ENCODE data around the gene MPDZ.

MPDZ gene

DNA sequence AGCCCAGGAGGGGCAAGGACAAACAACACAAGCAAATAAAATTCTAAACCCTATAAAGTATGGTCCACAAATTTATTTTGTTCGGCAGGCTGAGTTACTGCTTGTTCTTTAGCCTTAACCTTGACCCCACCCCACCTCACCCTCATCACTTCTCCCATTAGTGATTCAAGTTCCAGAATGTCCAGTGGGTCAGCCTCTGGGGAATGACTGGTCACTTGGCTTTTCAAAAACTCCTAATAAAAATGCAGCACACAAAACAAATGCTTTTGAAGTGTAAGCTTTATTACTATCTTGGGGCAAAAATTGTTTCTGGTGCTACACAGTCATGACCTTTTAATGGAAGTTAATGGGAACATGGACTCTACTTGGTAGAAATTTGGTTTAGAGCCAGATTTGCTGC, 142.1 kb downstream of the MPDZ start:
- no peak for DNase-seq (ENCODE audit: low spot score)

DNA sequence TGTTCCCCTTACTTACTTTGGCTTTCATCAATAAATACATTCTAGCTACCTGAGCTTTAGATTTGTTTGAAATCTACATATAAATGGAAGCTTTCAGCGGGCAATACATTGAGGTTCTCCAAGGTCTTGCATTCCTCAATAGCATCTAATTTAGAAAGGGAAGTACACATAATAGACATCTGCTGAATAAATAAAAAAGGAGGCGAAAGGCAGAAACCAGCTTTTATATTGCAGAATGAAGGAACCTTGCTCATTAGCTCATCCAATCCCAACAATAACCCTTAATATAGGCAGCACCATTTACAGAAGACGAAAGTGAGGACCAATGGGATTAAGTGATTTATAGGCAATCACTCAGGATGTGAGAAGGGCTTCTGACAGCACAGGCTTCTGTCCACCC, 147.5 kb downstream of the MPDZ start:
- DNase-seq (ENCODE audit: low spot score), result no peak

DNA sequence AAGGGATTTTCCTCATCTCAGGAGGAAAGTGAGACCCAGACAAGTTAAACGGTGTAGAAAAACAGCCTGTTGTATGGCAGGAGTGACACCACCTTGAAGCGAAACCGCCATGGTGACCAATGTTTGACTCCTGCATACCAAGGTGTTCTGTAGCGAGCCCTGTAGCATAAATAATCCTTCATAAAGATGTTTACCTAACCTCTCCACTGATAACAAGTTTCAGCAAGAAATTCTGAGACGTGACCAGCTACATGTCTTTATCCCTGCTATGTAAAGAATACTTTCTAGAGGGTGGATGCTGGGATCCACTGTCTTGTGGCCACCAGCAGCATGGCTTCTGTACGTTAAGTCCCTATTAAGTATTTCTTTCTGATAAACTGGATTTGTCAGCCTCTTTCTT, 148.1 kb downstream of the MPDZ start:
- DNase-seq (ENCODE audit: low spot score), result no peak

DNA sequence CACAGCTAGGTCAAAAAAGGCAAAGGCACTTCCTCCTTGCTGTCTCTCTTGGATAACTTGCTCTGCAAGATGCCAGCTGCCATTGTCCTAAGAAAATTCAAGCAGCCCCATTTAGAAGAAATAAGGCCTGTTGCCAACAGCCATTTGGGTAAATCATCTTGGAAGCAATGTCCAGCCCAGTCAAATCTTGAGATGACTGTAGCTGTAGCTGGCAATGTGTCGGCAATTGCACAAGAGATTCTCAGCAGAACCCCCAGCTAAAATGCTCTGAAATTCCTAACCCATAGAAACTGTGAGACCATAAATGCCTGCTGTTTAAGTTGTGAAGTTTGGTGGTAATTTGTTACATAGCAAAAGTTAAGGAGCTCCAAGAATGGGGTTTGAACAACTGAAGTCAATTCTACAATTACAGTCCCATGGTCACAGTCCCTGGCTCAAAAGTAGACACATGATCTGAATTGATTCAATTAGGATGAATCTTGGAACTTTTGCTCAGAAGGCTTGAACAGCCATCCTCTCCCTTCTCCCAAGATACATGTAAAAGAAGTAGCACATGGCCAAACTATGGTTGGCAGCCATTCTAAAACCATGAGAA, 151.1 kb downstream of the MPDZ start:
- peak; percentile 15 for DNase-seq (ENCODE audit: low spot score)

DNA sequence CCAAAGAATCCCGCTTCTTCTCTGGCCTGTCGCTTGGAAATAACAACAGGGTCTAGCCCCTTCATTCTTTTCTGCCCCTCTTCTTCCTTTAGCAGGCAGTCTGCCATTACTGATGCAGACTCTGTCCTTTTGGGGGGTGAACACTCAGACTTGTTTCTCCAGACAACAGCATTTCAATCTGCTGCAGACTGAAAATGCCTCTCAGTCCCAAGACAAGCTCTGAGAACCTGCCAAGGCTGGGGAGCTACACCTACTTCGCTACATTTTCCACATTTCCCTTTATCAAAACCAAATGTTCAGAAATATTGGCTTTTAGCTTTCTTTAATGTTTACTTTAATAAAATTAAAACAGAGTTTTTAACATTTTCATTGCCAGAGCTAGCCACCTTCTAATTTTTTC, 152.4 kb downstream of the MPDZ start:
- no peak for DNase-seq (ENCODE audit: low spot score)

DNA sequence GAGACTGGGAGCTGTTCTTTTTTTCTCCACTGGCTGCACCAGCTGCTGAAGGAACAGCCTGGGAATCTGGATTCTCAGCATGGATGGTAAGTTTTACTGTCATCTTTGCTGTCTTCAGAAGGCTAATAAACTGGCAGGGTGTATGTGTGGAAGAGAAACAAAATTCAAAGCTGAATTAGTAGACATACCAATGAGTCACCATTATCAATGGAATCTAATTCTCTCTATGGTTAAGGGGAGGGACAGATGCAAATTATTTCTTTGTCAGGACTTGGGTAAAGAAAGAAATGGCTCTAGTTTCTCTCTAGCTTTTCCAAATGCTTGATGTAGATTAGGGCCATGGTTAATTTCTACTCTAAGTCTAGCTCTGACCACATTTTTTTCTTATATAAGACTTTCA, 154.2 kb downstream of the MPDZ start:
- DNase-seq (ENCODE audit: low spot score), result no peak

DNA sequence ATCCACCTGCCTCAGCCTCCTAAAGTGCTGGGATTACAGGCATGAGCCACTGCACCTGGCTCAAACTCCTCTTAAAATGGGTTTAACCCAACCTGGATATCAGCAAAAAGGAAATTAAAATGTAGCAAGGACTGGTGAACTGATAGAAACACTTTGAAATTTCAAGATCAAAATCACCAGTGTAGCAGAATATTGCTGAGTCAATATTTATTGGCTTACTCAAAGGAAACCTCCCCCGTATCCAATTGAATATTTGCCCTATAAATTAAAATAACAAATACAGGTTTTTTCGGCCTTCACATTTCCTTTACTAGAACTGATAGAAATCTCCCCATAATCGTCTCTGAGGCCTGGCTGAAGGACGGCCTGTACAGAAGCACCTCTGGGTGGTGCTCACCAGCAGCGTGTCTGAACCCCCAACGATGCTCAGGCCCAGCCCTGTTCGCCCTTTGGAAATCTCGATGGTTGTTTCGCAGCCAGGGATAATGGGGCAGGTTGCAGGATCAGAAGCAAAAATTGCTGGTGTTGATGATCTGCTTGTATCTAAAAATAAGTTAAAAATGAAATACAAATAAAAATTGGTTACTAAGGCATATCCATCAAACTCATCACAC, 156.6 kb downstream of the MPDZ start:
- no peak for DNase-seq (ENCODE audit: low spot score)

DNA sequence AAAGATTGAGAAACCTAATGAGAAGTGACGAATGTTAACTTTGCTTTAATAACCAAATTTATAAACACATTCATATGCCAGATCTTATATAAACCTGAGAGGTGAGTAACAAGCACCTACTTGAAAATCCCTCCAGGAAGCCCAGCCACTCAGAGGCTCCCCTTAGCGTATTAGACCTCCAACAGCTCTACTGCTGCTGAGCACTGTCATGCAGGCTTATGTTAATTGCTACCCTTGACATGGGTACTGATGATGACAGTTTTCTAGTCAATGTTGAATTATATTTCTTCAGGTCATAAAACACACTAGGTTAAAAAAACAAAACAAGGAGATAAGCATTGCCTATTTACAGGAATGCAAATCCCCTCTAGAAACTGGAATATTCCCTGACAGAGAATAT, 161.2 kb downstream of the MPDZ start:
- DNase-seq (ENCODE audit: low spot score), result no peak

DNA sequence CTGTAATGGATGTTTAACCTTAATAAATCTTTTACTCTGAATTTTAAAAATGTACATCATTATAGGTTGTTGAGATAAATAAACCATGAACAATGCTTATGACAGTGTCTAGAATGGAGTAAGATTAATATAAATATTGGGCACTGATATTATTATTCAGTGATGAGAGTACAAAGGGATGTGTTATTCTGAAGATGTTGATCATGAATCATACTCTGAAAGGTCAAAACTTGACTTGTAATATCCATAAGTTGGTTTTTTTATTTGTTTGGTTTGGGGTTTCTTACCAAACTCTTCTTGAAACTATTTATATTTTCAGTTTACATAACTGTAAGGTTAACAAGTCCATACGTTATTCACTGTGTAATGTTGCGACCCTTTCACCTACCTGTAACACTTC, 163.2 kb downstream of the MPDZ start:
- DNase-seq (ENCODE audit: low spot score), result no peak

DNA sequence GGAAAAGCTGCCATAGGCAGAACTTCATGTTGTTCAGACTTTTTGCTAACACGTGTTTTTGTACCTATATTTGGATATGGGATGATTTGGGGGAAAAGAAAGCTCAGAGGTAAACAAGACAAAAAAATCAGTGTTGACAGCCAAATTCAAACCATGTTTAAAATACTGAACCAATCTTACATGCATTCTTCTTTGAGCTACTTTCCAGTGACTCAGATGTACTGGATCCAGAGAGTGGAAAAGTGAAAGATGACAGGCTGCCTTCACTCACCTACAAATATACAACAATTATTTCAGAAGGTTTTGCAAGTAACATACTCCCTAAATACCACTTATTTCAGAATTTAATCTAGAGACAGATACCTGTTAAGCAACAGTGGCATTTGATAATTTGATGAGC, 165.7 kb downstream of the MPDZ start:
- peak; percentile 37 for DNase-seq (ENCODE audit: low spot score)

DNA sequence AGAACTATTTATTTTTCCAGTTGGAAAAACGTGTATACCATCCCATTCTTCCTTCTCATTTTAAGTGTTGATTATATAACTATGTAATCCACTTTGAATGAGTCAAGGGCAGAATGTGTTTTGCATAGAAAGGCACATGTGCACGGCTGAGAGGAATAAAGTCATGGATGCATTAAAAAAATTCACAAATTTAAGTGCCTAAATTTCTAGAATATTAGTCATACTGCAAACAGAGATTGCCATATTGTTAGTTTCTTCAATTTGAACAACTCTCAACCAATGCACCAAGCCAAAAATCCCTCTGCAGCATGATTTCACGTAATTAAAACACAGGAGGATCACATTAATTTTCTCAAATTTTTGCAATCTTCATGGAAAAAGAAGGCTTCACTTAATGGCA, 166.3 kb downstream of the MPDZ start:
- peak; percentile 69 for DNase-seq (ENCODE audit: low spot score)

DNA sequence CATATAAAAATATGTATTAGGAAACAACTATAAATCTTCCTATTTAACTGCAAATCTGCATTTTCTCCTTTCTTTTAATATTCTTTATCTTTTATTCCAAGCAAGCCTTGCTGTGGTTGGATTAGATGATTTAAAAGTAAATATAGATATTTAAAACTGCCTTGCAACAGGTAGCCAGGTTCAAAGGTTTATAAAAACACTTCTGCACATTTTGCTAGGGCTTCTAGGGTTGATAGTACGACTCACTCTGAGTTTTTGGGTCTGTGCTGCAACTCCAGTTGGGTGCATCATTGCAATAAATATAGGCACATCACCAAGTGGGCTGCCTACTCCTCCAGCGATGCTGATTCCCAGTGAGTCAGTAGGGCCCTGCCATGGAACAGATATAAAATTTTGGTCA, 167.7 kb downstream of the MPDZ start:
- DNase-seq (ENCODE audit: low spot score), result no peak

DNA sequence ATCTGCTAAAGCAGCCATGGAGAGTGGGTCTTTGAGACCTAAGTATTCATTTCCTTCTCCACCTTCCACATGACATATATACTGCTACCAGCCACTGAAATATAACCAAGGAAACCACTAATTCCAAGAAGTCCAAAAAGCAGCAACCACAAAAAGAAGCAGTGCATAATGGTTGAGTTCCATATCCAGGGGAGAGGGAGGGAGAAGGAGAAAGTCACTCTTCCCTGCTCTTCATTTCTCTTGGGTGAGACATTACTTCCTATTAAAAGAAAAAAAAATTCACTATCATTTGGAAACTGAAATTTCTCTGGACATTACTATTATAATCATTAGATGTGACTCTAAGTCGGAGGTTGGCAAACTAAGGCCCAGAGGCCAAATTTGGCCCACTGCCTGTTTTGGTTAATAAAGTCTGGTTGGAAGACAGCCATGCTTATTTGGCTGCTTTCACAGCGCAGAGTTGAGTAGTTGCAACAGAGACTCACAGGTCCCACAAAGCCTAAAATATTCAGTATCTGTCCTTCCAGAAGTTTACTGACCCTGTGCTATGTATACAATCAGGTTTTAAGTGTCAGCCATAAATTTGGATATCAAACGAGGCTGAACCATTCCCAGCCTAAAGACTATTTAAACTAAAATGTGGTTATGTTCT, 168.6 kb downstream of the MPDZ start:
- DNase-seq (ENCODE audit: low spot score), result no peak

DNA sequence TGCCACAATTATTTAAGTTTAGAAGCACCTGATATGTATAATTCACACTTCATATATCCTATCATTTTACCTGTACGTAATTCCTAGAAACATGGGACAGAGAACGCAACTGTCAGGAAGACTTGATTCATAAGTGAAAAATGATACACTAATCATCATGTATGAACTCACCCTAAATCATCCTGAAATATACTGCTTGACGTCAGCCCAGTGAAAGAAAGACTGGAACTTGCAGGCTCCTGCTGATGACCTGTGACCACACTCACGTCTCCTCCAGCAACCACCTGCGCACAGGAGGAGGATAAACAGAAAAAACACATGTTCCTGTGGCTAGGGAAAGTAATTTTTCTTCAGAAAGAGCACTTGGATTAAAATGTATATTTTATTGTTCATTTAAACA, 169.7 kb downstream of the MPDZ start:
- DNase-seq (ENCODE audit: low spot score), result no peak

DNA sequence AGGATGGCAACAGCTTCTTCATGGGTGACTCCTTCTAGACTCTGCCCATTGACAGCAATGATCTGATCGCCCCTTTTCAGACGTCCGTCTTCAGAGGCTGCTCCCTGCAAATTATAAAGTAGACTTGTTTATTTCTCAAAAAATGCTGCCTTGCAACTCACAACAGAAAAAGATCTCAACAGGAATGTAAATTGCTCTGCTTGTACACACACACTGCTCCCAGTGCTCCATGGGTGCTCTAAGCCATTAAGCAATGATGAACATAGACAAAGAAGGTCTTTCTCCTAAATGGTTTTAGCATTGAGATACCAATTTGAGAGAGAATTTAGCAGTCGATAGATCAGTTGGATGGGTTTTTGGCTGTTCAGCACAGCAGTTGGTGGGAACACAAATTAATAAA, 172.5 kb downstream of the MPDZ start:
- no peak for DNase-seq (ENCODE audit: low spot score)

DNA sequence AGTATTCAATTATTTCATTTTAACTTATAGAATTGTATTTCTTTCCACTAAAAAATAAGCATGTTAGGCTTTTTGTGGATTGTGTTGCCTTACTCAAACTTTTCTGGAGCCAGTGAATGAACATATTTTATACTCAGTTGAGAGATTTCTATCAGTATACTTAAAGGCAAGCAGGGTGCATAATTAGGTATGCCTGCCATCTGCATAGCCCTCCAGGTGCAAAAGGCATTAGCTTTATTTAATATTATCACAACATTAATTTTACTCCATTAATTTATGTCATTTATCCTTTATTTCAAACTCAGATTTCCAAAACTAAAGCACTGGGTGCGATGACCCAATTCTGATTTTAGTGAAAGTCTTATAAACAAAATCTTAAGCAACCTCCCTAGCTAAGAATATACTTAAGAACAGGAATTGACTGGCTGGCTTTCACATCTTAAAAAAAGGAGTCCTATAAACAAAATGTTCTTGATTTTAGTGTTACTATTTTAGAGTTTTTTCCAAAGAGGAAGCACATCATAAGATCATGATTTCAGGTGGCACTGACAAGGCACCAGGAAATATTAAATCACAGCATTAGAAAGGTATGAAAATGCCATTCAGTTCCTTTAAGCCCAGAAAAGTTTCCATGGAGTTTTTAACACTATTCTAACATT, 178.4 kb downstream of the MPDZ start:
- DNase-seq (ENCODE audit: low spot score), result no peak

DNA sequence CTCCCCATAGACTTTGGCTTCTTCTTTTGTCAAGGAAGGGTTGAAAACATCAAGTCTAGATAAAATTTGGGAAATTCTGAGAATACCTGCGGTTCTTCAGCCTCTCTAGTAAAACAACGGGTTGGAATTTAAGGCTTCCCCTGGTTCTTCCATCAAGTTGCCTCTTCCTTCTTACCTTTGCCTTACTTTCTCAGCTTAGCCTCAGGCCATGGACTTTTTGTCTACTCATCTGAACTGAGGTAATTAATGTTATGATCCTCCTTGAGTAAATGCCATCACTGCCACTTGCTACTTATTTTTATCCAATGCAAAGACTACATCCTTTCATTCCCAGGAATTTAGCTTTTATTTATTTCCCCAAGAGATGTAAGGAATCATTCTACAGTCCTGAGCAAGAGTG, 184.4 kb downstream of the MPDZ start:
- no peak for DNase-seq (ENCODE audit: low spot score)

DNA sequence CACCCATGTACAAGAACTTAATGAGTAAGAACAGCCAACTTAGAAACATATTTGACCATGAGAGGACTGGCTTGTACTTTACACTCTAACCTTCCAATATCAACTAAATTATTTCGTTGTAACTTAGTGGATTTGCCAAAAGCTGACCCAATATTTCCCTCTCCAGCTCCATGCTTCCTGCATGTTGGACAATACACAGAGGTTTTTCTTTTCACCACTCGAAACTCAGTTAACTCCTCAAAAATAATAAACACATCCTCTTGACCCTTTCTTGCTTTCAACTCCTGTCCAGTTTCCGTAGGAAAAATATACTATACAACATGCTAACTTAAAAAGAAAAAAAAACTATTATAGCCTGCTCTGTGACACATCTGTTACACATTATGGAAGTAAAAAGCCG, 188.9 kb downstream of the MPDZ start:
- DNase-seq (ENCODE audit: low spot score), result no peak

DNA sequence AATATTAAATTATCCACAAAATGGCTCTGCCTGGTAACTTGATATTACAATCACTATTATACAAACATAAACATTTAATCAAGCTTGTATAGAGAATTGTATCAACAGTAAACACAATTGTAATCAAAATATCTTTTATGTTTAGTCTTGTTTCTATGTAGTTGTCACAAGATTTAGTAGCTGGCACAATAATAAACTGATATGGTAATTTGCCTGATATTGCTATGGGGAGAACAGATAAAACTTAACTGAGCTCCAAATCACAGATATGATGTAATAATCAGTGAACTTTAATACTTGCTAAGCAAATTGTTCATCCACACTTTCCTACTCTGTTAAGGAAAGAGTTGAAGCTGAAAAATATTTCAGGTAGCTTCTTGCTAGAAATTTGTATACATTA, 189.8 kb downstream of the MPDZ start:
- no peak for DNase-seq (ENCODE audit: low spot score)

DNA sequence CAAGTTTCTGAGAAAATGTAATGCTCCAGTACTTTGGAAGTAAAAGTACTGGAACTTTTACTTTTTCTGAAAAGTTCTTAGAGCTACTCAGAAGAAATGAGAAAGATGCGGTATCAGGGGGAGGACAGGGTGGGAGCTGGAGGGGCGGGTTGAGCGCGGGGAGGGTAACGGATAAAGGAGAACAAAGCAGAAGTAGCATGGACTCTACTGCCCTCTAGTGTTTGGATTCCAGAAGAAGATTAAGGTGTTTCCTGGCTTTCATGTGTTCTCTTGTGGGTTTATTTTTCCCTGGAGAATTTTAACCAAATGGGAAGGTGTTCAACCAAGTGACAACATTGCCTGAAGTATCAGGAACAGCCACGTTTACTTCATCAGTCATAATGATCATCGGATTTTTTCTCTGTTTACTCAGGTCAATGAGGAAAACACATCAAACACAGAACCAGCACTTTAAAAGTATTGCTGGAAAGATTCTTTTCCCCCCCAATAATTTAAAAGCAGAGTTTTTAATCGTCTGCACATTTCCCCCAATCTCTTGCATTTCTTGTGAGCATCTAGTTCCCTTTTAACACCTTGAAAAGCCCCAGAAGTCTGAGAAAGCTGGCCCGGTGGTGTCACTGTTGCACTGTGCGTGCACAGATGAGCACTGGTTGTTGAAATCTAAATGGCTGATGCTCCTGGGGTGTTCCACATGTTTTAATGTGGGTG, 190.6 kb downstream of the MPDZ start:
- peak; percentile 85 for DNase-seq (ENCODE audit: low spot score)

DNA sequence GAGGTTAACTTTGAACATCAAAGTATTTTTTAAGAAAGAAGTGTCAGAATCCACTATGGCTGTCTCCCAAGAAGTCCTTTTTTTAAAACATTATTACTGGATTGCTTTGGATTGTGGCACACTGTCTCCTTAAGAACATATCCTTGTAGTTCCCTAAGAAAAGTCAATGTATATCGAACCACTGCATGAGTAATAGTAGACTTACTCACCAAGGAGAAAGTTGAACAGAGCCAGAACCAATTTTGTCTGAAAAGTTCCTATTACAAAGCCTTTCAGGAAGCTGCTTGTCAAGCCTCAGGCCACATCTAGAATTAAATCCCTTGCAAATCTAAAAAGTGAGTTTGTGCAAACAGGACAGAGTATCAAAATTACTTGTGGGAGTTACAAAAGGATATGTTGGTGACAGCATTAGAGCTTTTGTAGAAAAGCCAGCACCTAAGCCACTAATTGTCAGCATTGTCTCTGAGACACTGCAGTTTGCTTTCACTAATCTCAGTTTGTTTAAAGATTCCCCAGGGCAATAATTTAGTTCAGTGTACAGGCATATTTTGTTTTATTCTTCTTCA, 195.4 kb downstream of the MPDZ start:
- peak; percentile 30 for DNase-seq (ENCODE audit: low spot score)

DNA sequence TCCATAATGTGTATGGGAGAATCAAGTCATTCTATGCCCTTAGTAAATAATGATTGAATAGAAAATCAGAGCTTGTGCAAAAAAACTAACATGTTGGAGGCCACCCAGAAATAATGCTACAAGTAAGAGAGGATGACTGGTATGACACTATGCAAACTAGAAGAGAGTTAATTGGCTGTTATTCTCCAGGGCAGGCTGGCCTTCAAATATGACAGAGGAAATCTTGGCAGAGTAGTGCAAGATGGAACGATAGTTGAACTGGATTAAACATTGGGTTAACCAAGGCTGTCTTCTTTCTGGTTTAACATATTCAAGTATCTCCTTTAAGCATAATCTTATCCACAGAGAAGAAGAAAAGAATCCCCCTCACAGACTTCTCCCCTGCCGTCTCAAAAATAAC, 196.1 kb downstream of the MPDZ start:
- DNase-seq (ENCODE audit: low spot score), result no peak

Measured in GM03348 (cell line).